Amniotic stem cell (primary cell): ENCODE results near the gene HOXA2.

Experiments
- DNase-seq: peaks from one replicate; lab custom pipeline; 2025; lab: John Stamatoyannopoulos, UW

Gene HOXA2

DNA sequence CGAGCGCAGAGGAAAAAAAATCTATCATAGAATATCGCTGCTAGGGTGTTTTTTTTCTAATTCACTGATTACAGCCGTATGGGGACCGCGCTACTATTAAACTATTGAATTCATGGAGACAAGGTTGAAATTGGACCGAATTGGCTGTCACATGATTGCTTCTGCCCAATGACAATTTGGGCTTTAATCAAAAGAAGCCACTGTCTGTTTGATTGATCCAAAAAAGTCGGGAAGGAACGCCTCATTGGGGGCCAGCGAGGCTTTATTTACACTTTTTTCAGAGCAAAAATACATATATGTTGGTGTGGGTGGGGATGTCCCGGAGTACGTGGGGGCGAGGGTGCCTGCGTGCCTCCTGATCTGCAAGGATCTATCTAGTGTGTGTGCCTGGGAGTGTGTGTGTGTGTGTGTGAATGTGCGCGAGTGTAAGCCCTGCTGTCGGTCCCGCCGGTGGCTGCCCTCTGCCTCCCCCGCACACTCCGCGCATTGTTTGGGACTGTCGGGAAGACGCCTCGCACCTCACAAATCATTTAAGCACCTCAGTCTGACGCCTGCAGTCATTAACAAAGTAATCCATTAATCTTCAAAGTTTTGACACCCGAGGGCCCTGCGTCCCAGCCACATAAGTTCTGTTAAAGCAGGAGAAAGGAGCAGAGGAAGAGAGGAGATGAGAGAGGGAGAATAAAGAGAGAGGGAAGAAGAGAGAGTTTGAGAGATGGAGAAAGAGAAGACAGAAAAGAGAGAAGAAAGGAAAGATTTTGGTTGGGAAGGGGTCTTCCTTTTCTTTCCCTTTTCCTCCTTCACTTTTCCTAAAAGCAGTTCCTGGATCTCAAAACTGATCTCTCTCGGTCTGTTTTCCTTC is at the start of gene HOXA2:
Gene HOXA2 (minus strand): TSS at position 103 of the 862 bp plus-strand sequence. CDS start 183 bp downstream, outside the sequence.
- no peak for DNase-seq

DNA sequence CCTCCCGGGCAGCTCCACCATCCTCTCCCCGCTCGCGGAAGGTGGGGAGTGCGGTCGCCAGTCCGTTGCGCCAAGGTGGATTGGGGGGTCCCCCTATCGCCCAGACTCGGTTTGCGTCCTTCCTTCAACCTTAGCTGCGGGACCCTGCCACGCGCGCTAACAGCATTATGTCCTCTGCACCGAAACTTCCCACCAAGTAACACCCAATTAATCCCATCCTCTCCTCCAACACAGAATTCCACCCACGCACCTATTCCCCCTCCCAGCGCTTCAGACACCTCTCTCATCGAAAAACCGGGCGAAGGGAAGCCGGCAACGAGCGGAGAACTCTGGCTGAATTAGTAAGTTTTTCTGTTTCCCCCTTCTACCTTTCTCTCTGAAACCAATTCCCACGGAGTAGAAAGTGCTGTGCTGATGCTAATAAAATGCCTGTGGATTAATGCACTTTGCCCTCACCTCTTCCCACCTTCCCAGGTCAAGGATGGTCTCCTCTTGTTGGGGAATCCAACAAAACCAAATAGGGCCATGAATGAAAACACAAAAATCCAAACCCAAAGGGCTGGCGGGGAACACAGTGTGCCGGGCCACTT is 49.0 kb upstream of the HOXA2 start:
- DNase-seq = no peak

DNA sequence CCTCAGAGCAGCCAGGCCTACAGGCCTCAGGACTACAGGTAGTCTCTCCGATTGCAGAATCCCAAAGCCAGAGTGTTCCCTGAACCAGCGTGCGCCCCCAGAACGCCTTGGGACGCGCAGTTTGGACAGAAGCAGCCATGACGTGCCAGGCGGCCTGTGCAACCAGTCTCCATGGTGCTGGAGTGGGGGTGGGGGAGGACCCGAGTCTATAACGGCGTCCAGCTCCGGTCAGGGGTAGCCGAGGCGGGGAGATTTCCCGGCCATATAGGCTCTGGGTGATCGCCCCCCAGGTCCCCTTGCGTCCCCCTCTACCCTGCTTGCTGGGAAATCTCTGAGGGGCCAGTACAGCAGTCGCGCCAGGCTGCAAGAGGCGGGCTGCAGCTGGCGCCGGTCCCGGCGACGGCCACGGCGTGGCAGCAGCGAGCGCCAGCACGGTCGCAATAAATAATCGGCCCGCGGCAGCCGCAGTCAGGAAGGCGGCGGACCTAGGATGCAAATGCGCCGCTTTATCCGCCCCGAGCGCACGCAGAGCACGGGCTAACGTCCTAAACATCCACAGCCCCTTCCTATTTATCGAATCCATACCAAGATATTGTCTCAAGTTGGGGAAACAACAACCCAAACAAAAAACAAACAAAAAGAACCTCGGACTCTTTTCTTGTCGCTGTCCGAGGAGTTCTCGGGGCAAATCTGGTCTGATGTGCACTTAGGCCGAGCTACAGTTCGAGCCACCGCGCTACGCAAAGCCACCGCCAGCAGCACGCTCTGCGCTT is 48.3 kb upstream of the HOXA2 start:
- DNase-seq = peak; percentile 5

DNA sequence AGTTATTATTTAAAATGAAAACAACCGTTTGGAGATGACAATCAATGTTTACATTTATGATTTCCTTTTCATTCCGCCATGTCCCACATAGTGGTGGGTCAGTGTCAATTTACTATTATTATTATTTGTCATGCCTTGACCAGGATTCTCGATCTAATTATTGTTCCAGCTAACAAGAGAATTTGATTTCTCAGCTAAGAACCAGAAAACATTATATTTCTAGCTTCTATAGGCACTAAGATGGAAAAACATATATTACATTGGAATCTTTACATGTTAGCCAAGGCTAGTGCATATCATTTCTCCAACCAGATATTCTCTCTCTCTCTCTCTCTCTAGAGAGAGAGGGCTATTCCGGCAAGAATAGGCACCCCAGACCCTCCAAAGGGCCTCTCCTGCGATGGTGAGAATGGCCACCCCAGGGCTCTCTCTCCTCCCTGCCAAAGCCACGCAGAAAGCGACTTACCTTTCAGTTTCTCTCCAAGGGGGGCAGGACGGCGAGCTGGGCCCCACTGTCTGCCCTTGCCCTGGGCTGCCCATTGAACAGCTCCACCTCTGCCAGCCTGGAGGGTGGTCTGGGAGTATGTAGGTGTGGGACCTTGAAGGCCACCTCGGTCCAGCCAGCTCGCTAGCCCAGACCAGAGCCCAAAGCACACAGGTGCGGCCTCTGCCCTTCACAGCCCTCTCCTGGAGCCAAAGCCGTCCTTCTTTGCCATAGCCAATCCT is 47.5 kb upstream of the HOXA2 start:
- DNase-seq = no peak

DNA sequence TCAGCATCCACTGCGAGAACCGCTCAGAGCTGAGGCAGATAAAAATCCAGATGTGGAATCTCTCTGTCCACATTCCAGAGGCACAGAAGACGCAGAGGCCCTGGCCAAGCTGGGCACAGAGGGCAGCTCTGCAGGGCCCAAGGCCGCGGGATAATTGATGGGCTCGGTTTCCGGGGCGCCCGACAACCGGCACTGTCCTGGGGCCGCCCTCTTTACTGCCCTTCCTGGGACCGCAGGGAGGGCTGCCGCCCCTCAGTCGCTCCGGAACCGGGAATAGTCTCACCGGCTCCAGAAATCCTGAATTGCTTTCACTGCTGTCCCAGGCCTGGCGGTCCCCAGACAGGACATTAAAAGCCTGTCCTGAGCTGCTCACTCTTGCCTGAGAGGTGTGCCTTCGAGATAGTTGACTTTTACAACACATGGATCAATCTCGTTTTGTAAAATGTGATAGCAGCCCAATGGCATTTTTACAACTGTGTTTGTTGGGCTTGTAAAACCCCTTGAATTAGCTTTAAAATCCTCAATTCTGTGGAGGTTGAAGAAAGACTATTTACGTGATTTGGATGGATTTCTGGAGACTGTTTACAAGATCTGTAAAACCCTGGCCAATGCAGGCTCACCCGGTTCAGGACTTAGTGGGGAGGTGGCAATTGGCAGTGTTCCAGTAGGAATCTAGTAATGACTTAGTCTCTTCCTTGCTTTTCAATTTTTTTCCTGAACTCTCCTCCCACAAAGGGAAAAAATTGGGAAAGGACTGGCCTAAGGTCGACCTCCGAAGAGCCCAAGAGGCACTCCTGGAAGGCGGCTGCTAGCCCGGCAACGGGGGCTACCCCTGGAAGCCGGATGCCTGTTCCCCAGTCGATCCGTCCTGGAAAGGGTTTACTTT is 46.5 kb upstream of the HOXA2 start:
- DNase-seq = no peak

DNA sequence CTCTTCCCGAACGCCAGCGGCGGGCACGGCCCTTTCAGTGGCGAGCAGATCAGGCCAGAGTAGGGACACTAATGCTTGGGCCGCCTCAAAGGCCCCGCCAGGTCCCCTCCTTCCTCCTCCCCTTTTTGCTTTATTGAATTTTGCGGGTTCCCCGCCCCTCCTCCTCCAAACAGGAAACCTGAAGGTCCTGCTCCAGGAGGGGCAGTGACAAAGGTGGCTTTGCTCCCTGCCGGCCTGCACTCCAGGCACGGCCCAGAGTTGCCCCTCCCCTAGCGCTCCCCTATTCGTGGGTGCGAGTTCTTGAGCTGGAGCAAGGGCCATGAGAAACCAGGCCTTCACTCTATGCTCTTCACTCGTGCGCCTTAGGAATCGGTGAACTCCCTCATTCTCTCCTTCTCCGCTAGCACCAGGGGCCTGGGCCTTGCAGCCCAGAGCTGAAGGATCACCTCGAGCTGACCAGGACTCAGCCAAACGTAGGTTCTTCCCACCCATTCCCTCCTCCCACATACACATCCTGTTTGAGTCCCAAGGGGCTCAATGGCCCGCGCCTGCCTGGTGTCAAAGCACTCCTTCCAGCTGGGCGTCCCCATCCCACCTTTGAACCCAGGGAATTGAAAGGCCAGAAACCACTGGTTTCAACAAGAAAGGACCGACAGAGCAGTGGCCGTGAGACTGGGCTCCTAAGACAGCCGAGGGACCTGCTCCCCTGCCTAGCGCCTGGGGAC is 45.7 kb upstream of the HOXA2 start:
- DNase-seq = no peak

DNA sequence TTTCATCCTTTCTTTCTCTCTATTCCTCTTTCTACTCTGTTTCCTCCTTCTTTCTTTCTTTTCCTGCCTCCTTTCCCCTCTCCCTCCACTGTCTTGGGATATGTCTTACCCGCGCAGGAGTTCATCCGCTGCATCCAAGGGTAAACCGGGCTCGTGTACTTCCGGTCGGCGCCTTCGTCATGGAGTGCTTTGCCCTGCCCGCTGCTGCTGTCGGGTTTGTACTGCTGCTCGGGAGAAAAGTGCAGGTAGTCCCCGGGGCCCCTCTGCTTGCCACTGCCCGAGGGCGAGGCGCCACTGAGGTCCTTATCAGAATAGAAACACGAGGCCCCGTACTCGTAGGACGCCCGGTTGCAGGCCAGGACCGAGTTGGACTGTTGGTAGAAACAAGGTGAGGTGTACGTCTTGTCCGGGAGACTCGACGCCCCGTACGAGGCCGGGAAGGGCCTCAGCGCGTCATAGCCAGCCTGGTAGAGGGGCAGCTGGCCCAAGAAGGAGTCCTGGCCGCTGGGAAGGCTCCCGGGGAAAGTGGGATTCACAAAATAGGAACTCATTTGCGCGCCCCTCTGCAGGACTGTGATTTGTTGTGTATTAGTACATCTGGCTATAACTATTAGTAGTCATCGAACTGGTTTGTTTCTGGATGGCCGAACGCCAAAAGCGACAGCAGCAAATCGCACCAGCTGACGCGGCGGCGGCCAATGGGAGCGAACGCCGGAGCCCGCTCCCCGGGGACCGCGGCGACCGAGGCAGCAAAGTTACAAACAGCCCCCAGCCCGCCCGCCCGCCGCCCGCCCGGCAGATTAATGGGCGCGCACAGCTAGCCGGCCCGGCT is 44.9 kb upstream of the HOXA2 start, which contains the start of gene HOXA6:
Gene HOXA6 (minus strand): TSS at position 576 of the 832 bp plus-strand sequence. CDS start 25 bp downstream, at position 551.
- no peak for DNase-seq

DNA sequence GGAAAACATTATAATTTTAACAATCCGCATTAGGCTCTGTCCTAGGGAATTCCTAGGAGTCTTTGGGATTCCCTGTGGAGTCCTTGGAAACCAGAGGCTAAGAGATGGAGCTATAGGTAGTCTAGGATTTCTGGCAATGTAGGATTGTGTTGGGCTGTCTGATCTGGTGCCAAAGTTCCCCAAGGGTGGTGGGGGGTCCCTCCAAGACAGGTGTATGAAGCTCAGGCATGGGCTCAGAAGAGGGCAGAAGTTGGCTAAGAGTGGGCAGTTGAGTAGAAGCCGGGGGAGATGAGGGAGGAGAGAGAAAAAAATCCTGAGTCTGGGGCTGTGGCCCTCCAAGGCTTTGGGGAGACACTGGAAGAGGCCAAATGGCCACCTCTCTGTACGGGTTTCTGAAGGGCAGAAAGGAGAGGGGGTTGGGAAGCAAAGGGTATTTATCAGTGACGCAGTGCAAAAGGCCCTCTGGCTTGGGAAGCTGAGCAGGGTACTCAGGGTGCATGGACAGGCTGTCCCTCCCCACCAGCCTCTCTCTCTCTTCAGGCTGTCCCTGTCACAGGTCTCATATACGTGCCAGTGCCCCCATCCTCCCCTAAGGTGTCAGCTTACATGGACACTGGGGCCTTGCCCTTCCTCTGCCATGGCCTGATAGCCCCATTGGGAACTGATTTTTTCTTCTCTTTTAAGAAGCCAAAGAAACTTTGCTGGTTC is 44.2 kb upstream of the HOXA2 start:
- no peak for DNase-seq

DNA sequence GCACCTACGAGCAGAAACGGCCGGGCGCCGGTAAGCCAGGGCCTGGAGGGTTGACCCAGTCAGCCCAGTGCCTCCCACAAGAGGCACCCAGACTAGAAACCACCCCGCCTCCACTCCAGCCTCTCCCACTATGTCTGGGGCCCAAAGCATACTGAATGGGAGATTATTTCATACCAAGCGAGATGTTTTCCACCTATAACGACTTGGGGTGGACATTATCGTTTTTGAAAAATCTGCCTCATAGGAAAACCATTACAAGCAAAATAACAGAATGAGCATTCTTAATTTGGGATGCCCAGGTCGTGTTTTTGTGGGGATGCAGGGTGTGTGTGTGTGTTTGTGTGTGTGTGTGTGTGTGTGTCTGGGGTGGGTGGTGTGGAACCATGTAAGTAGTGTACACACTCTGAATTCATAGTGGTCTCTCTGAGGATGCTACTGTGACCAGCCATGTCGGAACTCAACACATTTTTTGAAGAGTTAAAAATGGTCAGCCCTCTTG is 43.5 kb upstream of the HOXA2 start:
- DNase-seq = no peak

DNA sequence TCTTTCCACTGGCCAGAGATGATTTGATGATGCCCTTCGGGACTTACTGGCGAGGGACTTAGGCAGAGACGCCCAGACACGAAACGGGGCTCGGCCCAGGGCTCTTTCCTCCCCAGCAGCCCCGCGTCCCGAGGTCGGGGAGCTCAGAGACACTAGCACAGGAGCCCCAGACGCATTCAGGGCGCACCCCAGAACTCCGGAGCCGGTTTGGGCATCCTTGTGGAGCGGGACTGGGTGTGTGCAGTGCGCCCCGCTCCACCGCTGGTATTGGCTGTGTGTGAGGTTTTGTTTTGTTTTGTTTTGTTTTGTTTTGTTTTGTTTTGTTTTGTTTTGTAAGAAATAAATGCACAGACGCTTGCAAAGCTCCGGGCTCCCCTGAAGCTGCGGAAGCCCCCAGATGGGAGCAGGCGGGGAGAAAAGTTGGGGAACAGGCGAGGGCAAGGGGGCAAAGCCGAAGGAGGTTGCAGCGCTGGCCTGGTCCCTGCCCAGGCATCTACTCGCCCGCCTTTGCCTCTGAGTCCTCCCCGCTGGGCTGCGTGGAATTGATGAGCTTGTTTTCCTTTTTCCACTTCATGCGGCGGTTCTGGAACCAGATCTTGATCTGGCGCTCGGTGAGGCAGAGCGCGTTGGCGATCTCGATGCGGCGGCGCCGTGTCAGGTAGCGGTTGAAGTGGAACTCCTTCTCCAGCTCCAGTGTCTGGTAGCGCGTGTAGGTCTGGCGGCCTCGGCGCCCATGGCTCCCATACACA is 42.9 kb upstream of the HOXA2 start:
- no peak for DNase-seq

DNA sequence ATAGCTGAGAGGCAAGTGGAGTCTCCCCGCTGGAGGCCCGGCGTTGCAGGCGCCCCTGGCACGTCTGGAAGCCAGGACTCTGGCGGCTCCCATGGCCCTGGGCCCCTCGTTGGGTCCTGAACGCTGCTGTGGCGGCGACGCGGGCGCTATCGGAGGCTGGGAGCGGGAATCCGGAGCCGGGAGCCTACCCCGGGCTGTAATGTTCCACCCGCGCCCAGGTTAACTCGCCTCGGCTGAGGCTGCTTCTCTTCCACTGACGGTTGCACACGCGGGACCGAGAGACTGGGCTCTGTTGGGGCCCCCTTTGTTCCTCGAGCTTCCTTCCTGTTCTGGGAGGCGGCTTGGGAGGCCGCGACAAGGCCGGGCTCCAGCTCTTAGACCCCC is 42.3 kb upstream of the HOXA2 start:
- DNase-seq = no peak

DNA sequence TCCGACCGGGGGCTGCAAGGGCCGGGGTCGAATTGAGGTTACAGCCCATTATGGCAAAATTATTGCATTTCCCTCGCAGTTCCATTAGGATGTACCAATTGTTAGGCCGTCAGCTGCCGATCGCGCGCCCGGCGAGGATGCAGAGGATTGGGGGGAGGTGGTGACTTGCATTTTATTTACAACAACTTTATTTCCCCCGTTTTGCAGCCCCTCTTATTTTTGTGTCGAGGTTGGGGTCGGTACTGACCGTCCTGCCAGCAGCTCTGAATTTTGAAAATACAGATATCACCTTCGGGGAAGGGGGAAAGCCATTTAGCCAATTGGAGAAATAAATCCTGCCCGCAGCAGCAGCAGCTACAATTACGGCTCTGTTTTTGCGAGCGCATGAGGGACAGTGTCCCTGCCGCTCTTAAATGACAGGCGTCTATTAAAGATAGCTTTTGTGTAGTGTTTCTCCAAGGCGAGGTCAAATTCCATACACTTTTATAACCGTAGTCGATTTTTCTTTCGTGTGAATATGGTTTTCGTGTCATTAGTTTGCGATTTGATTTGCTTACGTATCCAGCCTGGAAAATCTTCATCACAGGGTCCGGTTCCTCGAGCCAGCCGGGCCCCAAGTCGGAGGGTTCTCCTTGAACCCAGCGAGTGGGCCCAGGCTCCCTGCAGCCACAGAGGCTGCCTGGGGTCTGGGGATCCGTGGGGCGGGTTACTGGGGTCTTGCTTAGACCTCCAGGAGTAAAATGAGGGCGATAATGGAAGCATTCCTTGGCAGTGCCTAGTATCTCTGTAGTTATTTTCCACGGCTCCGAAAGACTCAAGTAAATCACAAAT is 41.7 kb upstream of the HOXA2 start:
- DNase-seq = no peak

DNA sequence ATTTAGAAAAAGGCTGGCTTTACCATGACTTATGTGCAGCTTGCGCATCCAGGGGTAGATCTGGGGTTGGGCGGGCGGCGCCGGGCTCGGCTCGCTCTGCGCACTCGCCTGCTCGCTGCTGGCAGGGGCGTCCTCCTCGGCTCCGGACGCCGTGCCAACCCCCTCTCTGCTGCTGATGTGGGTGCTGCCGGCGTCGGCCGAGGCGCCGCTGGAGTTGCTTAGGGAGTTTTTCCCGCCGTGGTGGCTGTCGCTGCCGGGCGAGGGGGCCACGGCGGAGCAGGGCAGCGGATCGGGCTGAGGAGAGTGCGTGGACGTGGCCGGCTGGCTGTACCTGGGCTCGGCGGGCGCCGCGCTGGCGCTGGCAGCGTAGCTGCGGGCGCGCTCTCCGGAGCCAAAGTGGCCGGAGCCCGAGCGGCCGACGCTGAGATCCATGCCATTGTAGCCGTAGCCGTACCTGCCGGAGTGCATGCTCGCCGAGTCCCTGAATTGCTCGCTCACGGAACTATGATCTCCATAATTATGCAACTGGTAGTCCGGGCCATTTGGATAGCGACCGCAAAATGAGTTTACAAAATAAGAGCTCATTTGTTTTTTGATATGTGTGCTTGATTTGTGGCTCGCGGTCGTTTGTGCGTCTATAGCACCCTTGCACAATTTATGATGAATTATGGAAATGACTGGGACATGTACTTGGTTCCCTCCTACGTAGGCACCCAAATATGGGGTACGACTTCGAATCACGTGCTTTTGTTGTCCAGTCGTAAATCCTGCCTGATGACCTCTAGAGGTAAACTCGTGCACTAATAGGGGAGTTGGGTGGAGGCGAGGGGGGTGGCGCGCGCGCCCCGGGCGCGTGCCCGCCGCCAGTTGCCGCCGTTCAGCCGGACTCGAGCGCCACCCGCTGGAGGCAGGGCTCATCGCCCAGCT is 40.8 kb upstream of the HOXA2 start, which contains the start of gene HOXA5:
Gene HOXA5 (minus strand): TSS at position 659 of the 927 bp plus-strand sequence. CDS start 74 bp downstream, at position 585.
- no peak for DNase-seq

DNA sequence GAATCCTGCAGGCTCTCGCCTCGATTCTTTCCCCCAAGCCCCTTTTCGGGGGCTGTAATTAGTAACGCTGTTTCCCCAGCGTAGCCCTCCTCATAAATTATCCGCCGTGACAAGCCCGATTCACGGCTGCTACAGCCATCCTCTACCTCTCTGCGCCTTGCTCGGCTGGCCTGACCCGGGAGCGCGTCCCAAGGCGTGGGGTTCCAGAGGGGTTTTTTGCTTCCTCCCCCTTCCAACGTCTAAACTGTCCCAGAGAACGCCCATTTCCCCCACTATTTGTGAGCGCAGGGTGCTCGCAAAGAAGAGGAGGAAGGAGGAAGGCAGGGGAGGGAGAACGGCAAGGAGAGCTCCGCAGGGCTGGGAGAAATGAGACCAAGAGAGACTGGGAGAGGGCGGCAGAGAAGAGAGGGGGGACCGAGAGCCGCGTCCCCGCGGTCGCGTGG is 40.1 kb upstream of the HOXA2 start:
- DNase-seq = no peak

DNA sequence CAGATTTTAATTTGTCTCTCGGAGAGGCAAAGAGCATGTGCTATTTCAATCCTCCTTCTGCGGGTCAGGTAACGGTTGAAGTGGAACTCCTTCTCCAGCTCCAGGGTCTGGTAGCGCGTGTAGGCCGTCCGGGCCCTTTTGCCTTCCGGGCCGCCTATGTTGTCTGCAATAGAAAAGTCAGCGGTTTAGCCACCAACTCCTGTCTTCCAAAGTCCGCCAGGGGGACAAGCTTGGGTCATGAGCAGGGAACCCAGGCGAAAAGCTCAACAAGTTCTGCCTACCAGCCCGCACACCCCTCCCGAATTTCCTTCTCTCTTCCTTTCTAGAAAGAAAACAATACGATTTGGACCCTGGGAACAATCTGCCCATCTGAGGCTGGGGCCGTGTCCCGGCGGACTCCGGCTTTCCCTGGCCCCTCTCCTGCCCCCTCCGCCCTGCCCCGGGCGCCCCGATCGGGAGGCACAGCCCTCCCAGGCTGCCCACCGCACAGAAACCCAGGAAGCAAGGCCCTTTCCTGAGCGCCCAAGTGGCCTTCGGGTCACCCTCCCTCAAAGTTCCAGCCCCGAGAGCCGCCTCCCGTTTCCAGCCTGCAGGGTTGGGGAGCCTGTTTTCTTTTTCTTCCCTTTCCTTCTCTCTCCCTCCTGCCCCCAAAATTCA is 39.6 kb upstream of the HOXA2 start:
- no peak for DNase-seq
